ENCODE measurements around the gene FAM174C. TPM values are rescaled to one million over a fixed set of nuclear protein-coding genes. Genes with fewer than 3 reads are reported as not detected.

Gene FAM174C
- total and polyA plus RNA-seq, 2 donors (not counting 3 experiments of a cell fraction or from before 2014, with no cell fraction given), result 46.7 to 83.9 TPM

DNA sequence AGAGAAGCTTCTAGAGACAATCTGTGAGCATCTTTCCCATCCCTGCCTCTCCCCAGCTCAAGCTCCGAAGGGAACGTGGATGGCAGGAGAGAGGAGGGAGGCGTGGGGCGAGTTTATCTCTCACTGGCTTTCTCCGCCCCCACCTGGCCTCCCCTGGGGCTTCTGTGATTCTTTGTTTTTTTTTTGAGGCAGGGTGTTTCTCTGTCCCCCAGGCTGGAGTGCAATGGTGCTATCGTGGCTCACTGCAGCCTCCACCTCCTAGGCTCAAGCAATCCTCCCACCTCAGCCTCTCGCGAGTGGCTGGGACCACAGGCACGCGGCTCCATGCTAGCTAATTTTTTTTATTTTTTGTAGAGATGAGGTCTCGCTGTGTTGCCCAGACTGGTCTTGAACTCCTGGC, 33.4 kb downstream of the FAM174C start:
- Histone ChIP-seq H3K4me2 (ENCODE audit: insufficient read depth, low read length) (no peak overlapping the region), H3K9ac (replicated peaks; ENCODE audit: extremely low read depth, insufficient read depth, low read length) (no peak overlapping the region), H2AFZ (ENCODE audit: low read depth, low read length) (no peak overlapping the region), H3K4me3 (replicated peaks in 1 of 3; ENCODE audit: insufficient read depth in 1 of 3, low read depth in 1 of 3, low read length in 3 of 3) (no peak overlapping the region), H3K9me1 (replicated peaks; ENCODE audit: control insufficient read depth, extremely low read depth, insufficient read depth, low read length) (no peaks in the 10 kb centered on the region), H3K36me3 (ENCODE audit: control insufficient read depth in 2 of 2, extremely low read depth in 1 of 2, insufficient read depth in 2 of 2, low read length in 2 of 2) (no peaks in the 10 kb centered on the region), H3K4me1 (ENCODE audit: control insufficient read depth, extremely low read depth, insufficient read depth, low read length) (peaks cover 8% of the 10 kb centered on the region), H3K79me2 (ENCODE audit: control insufficient read depth, insufficient read depth, low read length) (no peaks in the 10 kb centered on the region), H4K20me1 (replicated peaks; ENCODE audit: control insufficient read depth, extremely low read depth, insufficient read depth, low read length) (no peaks in the 10 kb centered on the region), H3K27me3 (ENCODE audit: control insufficient read depth in 2 of 2, insufficient read depth in 2 of 2, low read length in 2 of 2) (no peaks in the 10 kb centered on the region), H3K9me3 (replicated peaks; ENCODE audit: control insufficient read depth, insufficient read depth, low read length) (no peaks in the 10 kb centered on the region), H3K27ac (ENCODE audit: insufficient read depth, low read depth, low read length) (no peak overlapping the region)
- no peak for FAIRE-seq
- no TSS peak for BruUV-seq (replicated peaks)
- TF ChIP-seq GATA2 (IDR thresholded peaks at IDR 0.05; ENCODE audit: insufficient read depth, insufficient read length, low read depth, low read length) (no peak), JUN (IDR thresholded peaks at IDR 0.05; ENCODE audit: borderline replicate concordance, insufficient read depth, insufficient read length, low read depth) (no peak), EZH2 (IDR thresholded peaks at IDR 0.05; ENCODE audit: borderline replicate concordance, low read depth, low read length, severe bottlenecking) (no peak), POLR2A (IDR thresholded peaks at IDR 0.05; ENCODE audit: low read depth, low read length) (no peak), MYC (IDR thresholded peaks at IDR 0.05; ENCODE audit: low read depth, low read length) (no peak), POLR2AphosphoS5 (IDR thresholded peaks at IDR 0.05; ENCODE audit: insufficient read depth, low read depth, low read length) (no peak), FOS (IDR thresholded peaks at IDR 0.05; ENCODE audit: borderline replicate concordance, insufficient read depth, low read length) (no peak)
- TF ChIP-seq, protein P1, sequence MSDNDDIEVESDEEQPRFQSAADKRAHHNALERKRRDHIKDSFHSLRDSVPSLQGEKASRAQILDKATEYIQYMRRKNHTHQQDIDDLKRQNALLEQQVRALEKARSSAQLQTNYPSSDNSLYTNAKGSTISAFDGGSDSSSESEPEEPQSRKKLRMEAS (IDR thresholded peaks at IDR 0.05; ENCODE audit: insufficient read depth, insufficient read length), result no peak
- TF ChIP-seq, protein P2, sequence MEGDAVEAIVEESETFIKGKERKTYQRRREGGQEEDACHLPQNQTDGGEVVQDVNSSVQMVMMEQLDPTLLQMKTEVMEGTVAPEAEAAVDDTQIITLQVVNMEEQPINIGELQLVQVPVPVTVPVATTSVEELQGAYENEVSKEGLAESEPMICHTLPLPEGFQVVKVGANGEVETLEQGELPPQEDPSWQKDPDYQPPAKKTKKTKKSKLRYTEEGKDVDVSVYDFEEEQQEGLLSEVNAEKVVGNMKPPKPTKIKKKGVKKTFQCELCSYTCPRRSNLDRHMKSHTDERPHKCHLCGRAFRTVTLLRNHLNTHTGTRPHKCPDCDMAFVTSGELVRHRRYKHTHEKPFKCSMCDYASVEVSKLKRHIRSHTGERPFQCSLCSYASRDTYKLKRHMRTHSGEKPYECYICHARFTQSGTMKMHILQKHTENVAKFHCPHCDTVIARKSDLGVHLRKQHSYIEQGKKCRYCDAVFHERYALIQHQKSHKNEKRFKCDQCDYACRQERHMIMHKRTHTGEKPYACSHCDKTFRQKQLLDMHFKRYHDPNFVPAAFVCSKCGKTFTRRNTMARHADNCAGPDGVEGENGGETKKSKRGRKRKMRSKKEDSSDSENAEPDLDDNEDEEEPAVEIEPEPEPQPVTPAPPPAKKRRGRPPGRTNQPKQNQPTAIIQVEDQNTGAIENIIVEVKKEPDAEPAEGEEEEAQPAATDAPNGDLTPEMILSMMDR (IDR thresholded peaks at IDR 0.05; ENCODE audit: extremely low read depth in 1 of 2, insufficient read depth in 1 of 2, low read depth in 1 of 2, low read length in 2 of 2), result no peak
- DNase-seq (ENCODE audit: low read depth, low spot score), result no peak
- ChIA-PET POLR2A (no interaction called here), CTCF (no interaction called here)
- dilution Hi-C loops (cut with MboI; ENCODE audit: extremely low pct_ligation_motif_present, low sequenced_read_pairs), result no loop called here
- intact Hi-C loops (cut with micrococcal nuclease), result no loop called here
